Measurements from ENCODE around the gene MSI2.

Gene MSI2

GRCh38 chr17:57293077-57293476 lies 36.8 kb downstream of the MSI2 start:
- no peaks in the 10 kb centered on the region for H3K27me3 ChIP-seq (ENCODE audit: control insufficient read depth in 3 of 3, insufficient read depth in 3 of 3, low read depth in 1 of 3, low read length in 3 of 3)
- peaks cover 5 to 11% of the 10 kb centered on the region in 2 donors for H3K9me3 ChIP-seq (replicated peaks in 1 of 2; ENCODE audit: control insufficient read depth in 2 of 2, insufficient read depth in 1 of 2, low read depth in 1 of 2, low read length in 2 of 2)
- peaks cover 12% of the 10 kb centered on the region for H3K79me1 ChIP-seq (ENCODE audit: low read depth, low read length)
- no peak overlapping the region for H3K23ac ChIP-seq (ENCODE audit: low read depth, low read length, poor library complexity)
- no peak overlapping the region for H3K9ac ChIP-seq (ENCODE audit: low read depth, low read length, poor library complexity)
- no peak overlapping the region for H4K8ac ChIP-seq (ENCODE audit: low read depth, low read length)
- H2BK12ac ChIP-seq (ENCODE audit: low read length), result no peak overlapping the region
- no peak overlapping the region for H3K4ac ChIP-seq (ENCODE audit: low read length)
- no peak overlapping the region for H4K91ac ChIP-seq (ENCODE audit: low read depth, low read length, poor library complexity)
- H3K36me3 ChIP-seq (replicated peaks in 1 of 2; ENCODE audit: control insufficient read depth in 2 of 2, insufficient read depth in 2 of 2, low read length in 2 of 2), result peaks cover 7 to 58% of the 10 kb centered on the region in 2 donors
- H3K18ac ChIP-seq (ENCODE audit: low read length), result no peak overlapping the region
- H3K4me2 ChIP-seq (ENCODE audit: insufficient read depth, low read length, poor library complexity, severe bottlenecking), result no peak overlapping the region
- H2BK5ac ChIP-seq (ENCODE audit: low read length), result no peak overlapping the region
- H2AFZ ChIP-seq (ENCODE audit: low read length), result no peak overlapping the region
- no peak overlapping the region for H2AK5ac ChIP-seq (ENCODE audit: low read depth, low read length)
- H2BK15ac ChIP-seq (ENCODE audit: low read length), result no peak overlapping the region
- H3K4me3 ChIP-seq (ENCODE audit: low read length in 2 of 2), result no peak overlapping the region
- no peak overlapping the region for H3K14ac ChIP-seq (ENCODE audit: low read length)
- H3K27ac ChIP-seq (replicated peaks; ENCODE audit: low read length), result no peak overlapping the region
- peaks cover 32 to 35% of the 10 kb centered on the region in 2 donors for H3K4me1 ChIP-seq (ENCODE audit: control insufficient read depth in 2 of 2, insufficient read depth in 1 of 2, low read depth in 1 of 2, low read length in 2 of 2)
- no peak for DNase-seq (ENCODE audit: low spot score)
- no peak overlapping the region for H2BK120ac ChIP-seq (ENCODE audit: low read depth, low read length)
- no CpG with 5 or more reads among the region's 10 CpGs for WGBS, 2 donors (ENCODE audit: extremely low coverage in 2 of 2, insufficient read length in 2 of 2, insufficient replicate concordance in 1 of 2)

DNA sequence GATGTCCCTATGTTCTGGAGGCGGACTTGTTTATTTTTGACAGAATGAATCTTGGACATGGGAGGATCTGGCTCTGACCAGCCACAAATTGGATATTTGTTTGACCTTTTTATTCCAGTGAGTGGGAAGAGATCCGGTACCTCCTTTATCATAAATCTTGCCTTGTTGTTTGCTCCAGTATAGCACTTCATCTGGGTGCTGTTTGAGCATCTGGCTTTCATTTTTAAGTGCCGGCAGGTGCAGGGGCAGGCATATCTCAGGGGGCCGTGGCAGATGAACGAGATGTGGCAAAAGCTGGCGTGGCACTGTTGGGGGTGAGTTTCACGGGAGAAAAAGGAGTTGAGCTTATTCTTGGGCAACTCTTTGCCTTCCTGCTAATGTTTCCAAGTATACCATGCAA lies 37.8 kb downstream of the MSI2 start:
- Histone ChIP-seq H3K4me3 (ENCODE audit: low read length in 2 of 2) (no peak overlapping the region), H2AK5ac (ENCODE audit: low read depth, low read length) (no peak overlapping the region), H3K27me3 (ENCODE audit: control insufficient read depth in 3 of 3, insufficient read depth in 3 of 3, low read depth in 1 of 3, low read length in 3 of 3) (no peaks in the 10 kb centered on the region), H2BK15ac (ENCODE audit: low read length) (no peak overlapping the region), H3K27ac (replicated peaks; ENCODE audit: low read length) (no peak overlapping the region), H2BK5ac (ENCODE audit: low read length) (no peak overlapping the region), H3K9ac (ENCODE audit: low read depth, low read length, poor library complexity) (no peak overlapping the region), H4K8ac (ENCODE audit: low read depth, low read length) (no peak overlapping the region), H3K18ac (ENCODE audit: low read length) (no peak overlapping the region), H3K4ac (ENCODE audit: low read length) (no peak overlapping the region), H3K4me1 (ENCODE audit: control insufficient read depth in 2 of 2, insufficient read depth in 1 of 2, low read depth in 1 of 2, low read length in 2 of 2) (peaks cover 23 to 30% of the 10 kb centered on the region in 2 donors), H3K36me3 (replicated peaks in 1 of 2; ENCODE audit: control insufficient read depth in 2 of 2, insufficient read depth in 2 of 2, low read length in 2 of 2) (peaks cover 10 to 62% of the 10 kb centered on the region in 2 donors), H3K4me2 (ENCODE audit: insufficient read depth, low read length, poor library complexity, severe bottlenecking) (no peak overlapping the region), H3K79me1 (ENCODE audit: low read depth, low read length) (peaks cover 9% of the 10 kb centered on the region), H4K91ac (ENCODE audit: low read depth, low read length, poor library complexity) (no peak overlapping the region), H3K23ac (ENCODE audit: low read depth, low read length, poor library complexity) (no peak overlapping the region), H3K9me3 (replicated peaks in 1 of 2; ENCODE audit: control insufficient read depth in 2 of 2, insufficient read depth in 1 of 2, low read depth in 1 of 2, low read length in 2 of 2) (peaks cover 10 to 21% of the 10 kb centered on the region in 2 donors), H2AFZ (ENCODE audit: low read length) (no peak overlapping the region), H2BK12ac (ENCODE audit: low read length) (no peak overlapping the region), H3K14ac (ENCODE audit: low read length) (no peak overlapping the region), H2BK120ac (ENCODE audit: low read depth, low read length) (no peak overlapping the region)
- no CpG with 5 or more reads among the region's 7 CpGs for WGBS, 2 donors (ENCODE audit: extremely low coverage in 2 of 2, insufficient read length in 2 of 2, insufficient replicate concordance in 1 of 2)
- no peak for DNase-seq (ENCODE audit: low spot score)

DNA sequence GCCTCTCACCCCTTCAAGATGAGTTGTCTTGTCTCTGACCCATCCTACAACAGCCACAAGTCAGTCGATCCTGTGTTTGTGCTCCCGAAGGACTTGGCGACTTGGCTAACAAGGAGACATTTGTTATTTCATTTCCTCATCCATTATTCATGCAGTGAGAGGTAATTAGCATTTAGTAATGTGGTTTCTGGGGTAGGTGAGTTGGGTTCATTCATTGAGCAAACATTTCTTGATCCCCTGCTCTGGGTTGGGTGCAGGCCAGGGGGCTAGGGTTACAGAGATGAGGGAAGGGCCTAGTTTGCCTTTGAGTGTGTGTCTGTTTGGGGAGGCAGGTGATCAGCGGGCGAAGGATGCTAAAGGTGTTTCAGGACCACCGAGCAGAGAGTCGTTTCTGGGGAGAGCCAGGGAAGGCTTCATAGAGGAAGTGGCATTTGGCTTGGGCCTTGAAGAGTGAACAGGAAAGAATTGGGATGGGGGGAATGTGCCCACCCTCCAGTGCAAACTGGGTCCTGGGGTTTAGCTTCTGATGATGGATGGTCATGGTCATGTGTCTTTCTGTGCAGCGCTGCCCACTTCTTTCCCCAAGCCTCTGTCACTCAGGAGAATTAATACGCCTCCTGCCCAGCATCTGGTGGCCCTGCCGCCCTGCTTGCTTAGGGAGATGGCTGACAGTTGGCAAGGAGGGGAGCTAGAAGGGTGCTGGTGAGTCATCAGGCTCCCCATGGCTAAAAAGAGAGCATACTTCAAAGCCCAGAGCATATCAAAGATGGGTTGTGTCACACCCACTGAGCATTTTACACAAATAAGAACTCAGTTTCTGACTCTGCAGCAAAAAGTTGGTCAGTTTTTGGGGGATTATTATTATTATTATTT lies 38.5 kb downstream of the MSI2 start:
- Histone ChIP-seq H2BK120ac (ENCODE audit: low read depth, low read length) (no peak overlapping the region), H3K14ac (ENCODE audit: low read length) (no peak overlapping the region), H3K4me2 (ENCODE audit: insufficient read depth, low read length, poor library complexity, severe bottlenecking) (no peak overlapping the region), H2AK5ac (ENCODE audit: low read depth, low read length) (peak overlapping the region; percentile 21), H4K91ac (ENCODE audit: low read depth, low read length, poor library complexity) (no peak overlapping the region), H3K4me1 (ENCODE audit: control insufficient read depth in 2 of 2, insufficient read depth in 1 of 2, low read depth in 1 of 2, low read length in 2 of 2) (peaks cover 19 to 30% of the 10 kb centered on the region in 2 donors), H4K8ac (ENCODE audit: low read depth, low read length) (no peak overlapping the region), H3K79me1 (ENCODE audit: low read depth, low read length) (peaks cover 5% of the 10 kb centered on the region), H3K23ac (ENCODE audit: low read depth, low read length, poor library complexity) (no peak overlapping the region), H3K4me3 (ENCODE audit: low read length in 2 of 2) (no peak overlapping the region), H2AFZ (ENCODE audit: low read length) (no peak overlapping the region), H3K36me3 (replicated peaks in 1 of 2; ENCODE audit: control insufficient read depth in 2 of 2, insufficient read depth in 2 of 2, low read length in 2 of 2) (peaks cover 11 to 62% of the 10 kb centered on the region in 2 donors), H3K4ac (ENCODE audit: low read length) (no peak overlapping the region), H3K27ac (replicated peaks; ENCODE audit: low read length) (peak overlapping the region; percentile 12), H2BK12ac (ENCODE audit: low read length) (no peak overlapping the region), H2BK5ac (ENCODE audit: low read length) (no peak overlapping the region), H3K18ac (ENCODE audit: low read length) (no peak overlapping the region), H2BK15ac (ENCODE audit: low read length) (no peak overlapping the region), H3K9me3 (replicated peaks in 1 of 2; ENCODE audit: control insufficient read depth in 2 of 2, insufficient read depth in 1 of 2, low read depth in 1 of 2, low read length in 2 of 2) (peaks cover 12 to 29% of the 10 kb centered on the region in 2 donors), H3K9ac (ENCODE audit: low read depth, low read length, poor library complexity) (no peak overlapping the region), H3K27me3 (ENCODE audit: control insufficient read depth in 3 of 3, insufficient read depth in 3 of 3, low read depth in 1 of 3, low read length in 3 of 3) (no peaks in the 10 kb centered on the region)
- no peak for DNase-seq (ENCODE audit: low spot score)
- no CpG with 5 or more reads among the region's 10 CpGs for WGBS, 2 donors (ENCODE audit: extremely low coverage in 2 of 2, insufficient read length in 2 of 2, insufficient replicate concordance in 1 of 2)

DNA sequence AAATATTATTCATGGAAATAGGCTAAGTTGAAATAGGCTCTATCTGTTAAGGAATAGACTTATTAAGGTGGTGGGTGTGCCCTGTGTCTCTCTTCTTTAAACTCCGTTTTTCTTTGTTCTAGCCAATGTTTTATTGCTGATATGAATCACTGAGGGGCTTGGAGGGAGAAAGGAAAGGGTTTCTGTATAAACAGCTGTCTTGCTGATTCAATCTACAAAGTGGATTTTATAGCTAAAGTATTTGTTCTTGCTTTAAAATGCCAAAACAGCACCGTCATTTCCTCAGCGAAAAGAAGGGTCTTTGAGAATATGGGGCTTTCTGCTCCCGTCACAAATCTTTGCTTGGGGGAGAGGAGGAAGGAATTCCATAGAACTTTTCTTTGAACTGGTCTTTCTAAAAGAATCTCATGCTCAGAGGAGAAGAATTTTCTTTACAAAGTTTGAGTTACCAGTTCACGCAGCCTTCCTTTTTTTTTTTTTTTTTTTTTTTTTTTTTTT lies 39.3 kb downstream of the MSI2 start:
- H2BK120ac ChIP-seq (ENCODE audit: low read depth, low read length), result no peak overlapping the region
- H3K9ac ChIP-seq (ENCODE audit: low read depth, low read length, poor library complexity), result no peak overlapping the region
- no peaks in the 10 kb centered on the region for H3K27me3 ChIP-seq (ENCODE audit: control insufficient read depth in 3 of 3, insufficient read depth in 3 of 3, low read depth in 1 of 3, low read length in 3 of 3)
- H3K4me3 ChIP-seq (ENCODE audit: low read length in 2 of 2), result no peak overlapping the region
- H3K4me1 ChIP-seq (ENCODE audit: control insufficient read depth in 2 of 2, insufficient read depth in 1 of 2, low read depth in 1 of 2, low read length in 2 of 2), result peaks cover 19 to 30% of the 10 kb centered on the region in 2 donors
- H3K23ac ChIP-seq (ENCODE audit: low read depth, low read length, poor library complexity), result no peak overlapping the region
- H4K91ac ChIP-seq (ENCODE audit: low read depth, low read length, poor library complexity), result no peak overlapping the region
- H2BK5ac ChIP-seq (ENCODE audit: low read length), result no peak overlapping the region
- no peak overlapping the region for H2AK5ac ChIP-seq (ENCODE audit: low read depth, low read length)
- H3K79me1 ChIP-seq (ENCODE audit: low read depth, low read length), result peaks cover 5% of the 10 kb centered on the region
- peak overlapping the region; percentile 5 for H2AFZ ChIP-seq (ENCODE audit: low read length)
- H3K36me3 ChIP-seq (replicated peaks in 1 of 2; ENCODE audit: control insufficient read depth in 2 of 2, insufficient read depth in 2 of 2, low read length in 2 of 2), result peaks cover 12 to 64% of the 10 kb centered on the region in 2 donors
- no peak overlapping the region for H4K8ac ChIP-seq (ENCODE audit: low read depth, low read length)
- H3K9me3 ChIP-seq (replicated peaks in 1 of 2; ENCODE audit: control insufficient read depth in 2 of 2, insufficient read depth in 1 of 2, low read depth in 1 of 2, low read length in 2 of 2), result peaks cover 13 to 36% of the 10 kb centered on the region in 2 donors
- H2BK15ac ChIP-seq (ENCODE audit: low read length), result no peak overlapping the region
- DNase-seq (ENCODE audit: low spot score), result no peak
- no CpG with 5 or more reads among the region's 5 CpGs for WGBS, 2 donors (ENCODE audit: extremely low coverage in 2 of 2, insufficient read length in 2 of 2, insufficient replicate concordance in 1 of 2)
- H3K4me2 ChIP-seq (ENCODE audit: insufficient read depth, low read length, poor library complexity, severe bottlenecking), result no peak overlapping the region
- no peak overlapping the region for H3K14ac ChIP-seq (ENCODE audit: low read length)
- no peak overlapping the region for H3K18ac ChIP-seq (ENCODE audit: low read length)
- no peak overlapping the region for H2BK12ac ChIP-seq (ENCODE audit: low read length)
- H3K4ac ChIP-seq (ENCODE audit: low read length), result no peak overlapping the region
- H3K27ac ChIP-seq (replicated peaks; ENCODE audit: low read length), result peak overlapping the region; percentile 44

Measured in neuronal stem cell (in vitro differentiated cells).